NT2/D1 (cell line): ENCODE data around the gene TRIM15.

ENCODE experiments used
- DNase-seq: peaks from one replicate; pipeline ENCODE4 v3.0.0-alpha.2; 2011; ENCODE audit warnings: low read depth, low spot score
- H3K27me3 ChIP-seq: 2 replicates; pipeline ENCODE4 v1.6.0; 2011; ENCODE audit warnings: mild to moderate bottlenecking; ENCODE audit not compliant: insufficient read length, insufficient read depth
- H3K36me3 ChIP-seq: 2 replicates; pipeline ENCODE4 v1.6.1; 2011; ENCODE audit warnings: mild to moderate bottlenecking, low read length, mixed read lengths; ENCODE audit not compliant: insufficient read depth, insufficient read length
- H3K4me1 ChIP-seq: 2 replicates; pipeline ENCODE4 v1.5.1; 2011; ENCODE audit not compliant: insufficient read depth, insufficient read length
- H3K4me3 ChIP-seq: 2 replicates; pipeline ENCODE4 v1.5.1; 2011; ENCODE audit warnings: low read depth; ENCODE audit not compliant: insufficient read length
- H3K9ac ChIP-seq: 2 replicates; pipeline ENCODE4 v1.6.0; 2011; ENCODE audit warnings: low read depth; ENCODE audit not compliant: insufficient read length
- H3K9me3 ChIP-seq: 2 replicates; pipeline ENCODE4 v1.5.1; 2011; ENCODE audit warnings: mild to moderate bottlenecking, low read length; ENCODE audit not compliant: insufficient read depth
- SUZ12 ChIP-seq: IDR thresholded peaks from 2 replicates; pipeline ENCODE4 v1.6.1; 2011; ENCODE audit not compliant: insufficient read length, insufficient read depth; ENCODE audit errors: extremely low read depth
- YY1 ChIP-seq: IDR thresholded peaks from 2 replicates; pipeline ENCODE4 v1.6.1; 2011; ENCODE audit not compliant: insufficient read length, insufficient read depth
- ZNF274 ChIP-seq: IDR thresholded peaks from 2 replicates; pipeline ENCODE4 v1.6.1; 2011; ENCODE audit warnings: mild to moderate bottlenecking, low read depth, low read length

The TRIM15 gene

DNA sequence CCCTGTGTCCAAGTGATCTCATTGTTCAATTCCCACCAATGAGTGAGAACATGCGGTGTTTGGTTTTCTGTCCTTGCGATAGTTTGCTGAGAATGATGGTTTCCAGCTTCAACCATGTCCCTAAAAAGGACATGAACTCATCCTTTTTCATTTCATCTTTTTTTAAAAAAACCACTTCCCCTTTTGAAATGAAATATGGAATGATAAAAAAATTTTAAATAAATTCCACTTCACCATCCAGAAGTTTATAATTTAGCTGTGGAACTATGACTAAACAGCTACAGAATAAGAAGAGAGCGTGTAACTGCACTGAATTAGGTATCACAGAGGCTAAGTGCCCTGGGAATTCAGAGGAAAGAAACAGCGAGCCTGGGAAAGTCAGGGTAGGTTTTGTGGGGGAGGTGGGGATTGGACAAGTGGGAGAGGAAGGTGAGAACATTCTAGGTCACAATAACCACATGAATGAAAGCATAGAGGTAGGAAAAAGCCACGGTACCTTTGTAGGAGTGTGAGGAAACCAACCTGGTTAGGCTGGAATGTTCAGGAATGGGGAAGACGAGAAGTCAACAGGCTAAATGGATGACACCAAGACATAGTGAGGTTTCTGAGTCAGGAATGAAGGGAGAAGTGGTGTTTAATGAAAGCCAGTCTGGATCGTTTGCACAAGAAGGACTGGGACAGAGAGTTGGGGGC lies 13.3 kb upstream of the TRIM15 start:
- Histone ChIP-seq H3K4me1 (no peaks in the 10 kb centered on the region), H3K4me3 (no peak overlapping the region), H3K9me3 (no peaks in the 10 kb centered on the region), H3K36me3 (no peaks in the 10 kb centered on the region), H3K9ac (no peak overlapping the region), H3K27me3 (no peaks in the 10 kb centered on the region)
- DNase-seq, result no peak
- TF ChIP-seq ZNF274, result no peak
- TF ChIP-seq YY1, result no peak
- no peak for TF ChIP-seq SUZ12

DNA sequence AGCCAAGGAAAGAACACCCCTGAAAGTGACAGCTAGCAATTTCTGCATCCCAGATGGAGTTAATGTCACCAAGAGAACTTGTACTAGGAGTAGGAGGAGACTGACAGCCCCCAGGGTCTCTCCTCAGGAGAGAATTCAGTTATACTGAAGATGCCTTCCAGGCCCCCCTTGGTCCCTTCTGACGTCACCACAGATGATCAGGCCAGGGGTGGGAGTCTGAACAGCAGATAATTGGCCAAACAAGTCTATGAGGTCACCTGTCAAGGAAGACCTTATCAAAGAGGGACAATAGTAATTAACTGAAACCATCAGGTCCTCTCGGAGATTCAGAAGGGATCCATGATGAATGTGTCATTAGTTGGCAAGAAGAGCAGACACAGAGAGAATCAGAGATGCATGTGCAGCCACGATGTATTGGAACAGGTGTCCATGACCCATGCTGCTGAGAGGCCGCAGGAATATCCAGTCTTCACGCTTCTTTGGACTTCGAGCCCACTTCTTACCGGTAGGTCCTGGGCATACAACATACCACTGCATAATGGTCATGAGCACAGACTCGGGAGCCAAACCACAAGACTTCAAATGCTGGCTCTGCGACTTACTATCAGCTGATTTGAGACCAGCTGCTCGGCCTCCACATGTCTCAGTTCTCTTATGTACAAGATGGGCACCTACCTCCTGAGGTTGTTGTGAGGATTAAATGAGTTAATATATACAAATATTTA lies 12.5 kb upstream of the TRIM15 start:
- Histone ChIP-seq H3K9ac (no peak overlapping the region), H3K9me3 (no peaks in the 10 kb centered on the region), H3K4me3 (no peak overlapping the region), H3K27me3 (no peaks in the 10 kb centered on the region), H3K36me3 (no peaks in the 10 kb centered on the region), H3K4me1 (no peaks in the 10 kb centered on the region)
- DNase-seq, result no peak
- TF ChIP-seq ZNF274 (no peak), SUZ12 (no peak), YY1 (no peak)

DNA sequence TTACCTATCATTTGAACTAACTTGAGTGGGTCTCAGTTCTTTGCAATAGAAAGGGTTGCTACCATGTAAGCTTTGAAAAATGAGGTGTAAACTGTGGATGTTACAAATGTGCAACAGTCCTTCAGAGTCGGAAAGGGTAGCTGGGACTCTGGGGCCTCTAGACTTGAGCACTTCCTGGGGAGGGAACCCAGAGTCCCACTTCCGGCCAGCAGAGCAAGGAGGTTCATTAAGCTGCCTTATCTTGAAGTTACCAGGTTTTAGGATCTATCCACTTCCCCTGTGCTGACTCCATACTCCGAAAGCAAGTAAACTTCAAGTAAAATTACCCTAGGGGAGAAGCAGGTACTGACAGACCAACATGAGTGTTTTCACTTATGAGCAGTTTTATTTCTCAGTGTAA lies 11.8 kb upstream of the TRIM15 start:
- H3K27me3 ChIP-seq, result no peaks in the 10 kb centered on the region
- no peak overlapping the region for H3K4me3 ChIP-seq
- no peak for DNase-seq
- no peaks in the 10 kb centered on the region for H3K9me3 ChIP-seq
- H3K36me3 ChIP-seq, result no peaks in the 10 kb centered on the region
- H3K4me1 ChIP-seq, result no peaks in the 10 kb centered on the region
- TF ChIP-seq SUZ12 (no peak), YY1 (no peak), ZNF274 (no peak)
- H3K9ac ChIP-seq, result no peak overlapping the region

DNA sequence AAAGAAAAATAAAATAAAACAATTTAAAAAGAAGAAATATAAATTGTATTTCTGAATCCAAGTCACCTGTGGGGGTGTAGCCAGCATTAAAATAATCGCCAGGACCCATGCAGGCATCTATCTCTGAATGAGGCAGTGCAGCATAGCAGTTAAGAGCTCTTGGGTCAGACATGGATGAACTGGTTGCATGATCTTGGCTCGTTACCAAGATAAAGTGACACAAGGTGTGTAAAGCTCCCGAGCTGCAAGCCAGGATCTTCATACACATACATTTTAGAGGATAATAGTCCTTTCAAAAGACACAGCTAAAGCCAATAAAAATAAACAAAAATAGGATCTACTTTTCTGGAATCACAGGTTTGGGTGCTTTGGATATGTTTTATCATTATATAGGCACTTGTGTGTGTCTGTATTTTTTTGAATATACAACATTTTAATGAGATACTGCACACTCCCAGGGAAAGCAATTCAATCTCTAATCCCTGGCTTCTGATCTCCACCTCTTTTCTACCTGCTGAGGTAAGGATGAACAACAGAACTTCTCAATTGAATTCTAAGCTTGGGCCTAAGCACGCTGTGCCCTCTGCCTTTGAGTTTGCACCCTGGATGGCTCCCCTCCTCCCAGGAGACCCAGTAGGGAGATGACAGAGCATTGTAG lies 11.2 kb upstream of the TRIM15 start:
- TF ChIP-seq SUZ12, result no peak
- no peak for TF ChIP-seq YY1
- TF ChIP-seq ZNF274, result no peak
- H3K9ac ChIP-seq, result no peak overlapping the region
- no peaks in the 10 kb centered on the region for H3K36me3 ChIP-seq
- no peak overlapping the region for H3K4me3 ChIP-seq
- H3K9me3 ChIP-seq, result no peaks in the 10 kb centered on the region
- H3K4me1 ChIP-seq, result no peaks in the 10 kb centered on the region
- no peaks in the 10 kb centered on the region for H3K27me3 ChIP-seq
- no peak for DNase-seq

DNA sequence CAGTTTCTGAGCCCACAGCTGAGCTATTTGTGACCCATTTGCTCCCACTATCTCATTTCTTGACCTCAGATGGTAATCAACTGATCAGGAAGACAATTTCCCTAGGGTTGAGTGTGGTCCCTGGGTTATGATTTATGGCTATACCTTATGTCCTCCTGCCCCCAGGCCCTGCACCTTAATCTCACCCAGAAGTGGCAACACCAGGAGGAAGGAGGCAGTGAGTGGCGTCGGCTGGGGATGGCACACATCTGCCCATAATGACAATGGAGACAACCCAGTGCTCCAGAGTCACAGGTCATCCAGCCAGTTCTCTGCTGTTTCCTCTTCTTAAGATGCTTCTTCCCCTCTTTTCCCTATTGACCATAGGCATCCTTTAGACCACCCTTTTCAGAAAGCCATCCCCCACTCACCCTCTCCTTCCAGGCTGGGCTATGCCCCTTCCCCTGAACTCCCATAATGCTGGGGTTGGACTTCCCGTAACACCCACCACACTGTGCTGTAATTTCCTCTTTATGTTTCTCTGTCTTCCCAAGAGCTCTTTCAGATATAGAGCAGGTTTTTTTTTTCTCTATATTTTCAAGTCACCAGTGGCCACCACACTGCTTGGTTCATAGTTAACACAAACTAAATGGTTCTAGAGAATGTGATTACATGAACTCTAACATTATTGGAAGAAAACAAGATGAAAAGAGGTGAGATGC lies 10.3 kb upstream of the TRIM15 start:
- H3K4me3 ChIP-seq, result no peak overlapping the region
- no peak overlapping the region for H3K9ac ChIP-seq
- TF ChIP-seq YY1, result no peak
- no peak for TF ChIP-seq ZNF274
- no peak for TF ChIP-seq SUZ12
- H3K36me3 ChIP-seq, result no peaks in the 10 kb centered on the region
- no peaks in the 10 kb centered on the region for H3K9me3 ChIP-seq
- no peak for DNase-seq
- no peaks in the 10 kb centered on the region for H3K4me1 ChIP-seq
- H3K27me3 ChIP-seq, result no peaks in the 10 kb centered on the region

DNA sequence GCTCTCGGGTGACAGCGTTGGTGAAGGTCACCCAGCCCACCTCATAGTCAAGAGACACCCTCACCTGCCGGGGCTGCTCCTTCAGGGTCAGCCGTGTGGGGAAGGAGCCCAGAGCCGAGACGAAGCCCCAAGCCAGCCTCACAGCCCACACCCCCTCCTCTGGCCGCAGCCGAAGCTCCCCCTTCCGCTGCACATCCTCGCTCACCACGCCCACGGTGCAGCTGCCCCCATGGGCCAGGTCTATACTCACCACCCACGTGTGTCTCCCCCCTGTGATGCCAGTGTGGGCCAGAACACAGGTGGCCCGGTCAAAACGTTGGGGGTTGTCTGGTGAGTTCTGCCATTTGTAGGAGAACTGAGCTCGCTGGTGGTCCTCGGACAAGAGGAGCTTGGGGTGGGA lies 9.3 kb upstream of the TRIM15 start:
- no peaks in the 10 kb centered on the region for H3K9me3 ChIP-seq
- H3K36me3 ChIP-seq, result no peaks in the 10 kb centered on the region
- no peaks in the 10 kb centered on the region for H3K27me3 ChIP-seq
- H3K9ac ChIP-seq, result no peak overlapping the region
- TF ChIP-seq SUZ12, result no peak
- no peak for TF ChIP-seq YY1
- no peak for TF ChIP-seq ZNF274
- H3K4me3 ChIP-seq, result no peak overlapping the region
- no peaks in the 10 kb centered on the region for H3K4me1 ChIP-seq
- no peak for DNase-seq
